NCI-H2227 (cell line): ENCODE results near the gene MEIS2.

Experiments used
- DNase-seq: peaks from one replicate; lab custom pipeline; 2025; ENCODE audit not compliant: unreplicated experiment; lab: John Stamatoyannopoulos, UW

The MEIS2 gene

DNA sequence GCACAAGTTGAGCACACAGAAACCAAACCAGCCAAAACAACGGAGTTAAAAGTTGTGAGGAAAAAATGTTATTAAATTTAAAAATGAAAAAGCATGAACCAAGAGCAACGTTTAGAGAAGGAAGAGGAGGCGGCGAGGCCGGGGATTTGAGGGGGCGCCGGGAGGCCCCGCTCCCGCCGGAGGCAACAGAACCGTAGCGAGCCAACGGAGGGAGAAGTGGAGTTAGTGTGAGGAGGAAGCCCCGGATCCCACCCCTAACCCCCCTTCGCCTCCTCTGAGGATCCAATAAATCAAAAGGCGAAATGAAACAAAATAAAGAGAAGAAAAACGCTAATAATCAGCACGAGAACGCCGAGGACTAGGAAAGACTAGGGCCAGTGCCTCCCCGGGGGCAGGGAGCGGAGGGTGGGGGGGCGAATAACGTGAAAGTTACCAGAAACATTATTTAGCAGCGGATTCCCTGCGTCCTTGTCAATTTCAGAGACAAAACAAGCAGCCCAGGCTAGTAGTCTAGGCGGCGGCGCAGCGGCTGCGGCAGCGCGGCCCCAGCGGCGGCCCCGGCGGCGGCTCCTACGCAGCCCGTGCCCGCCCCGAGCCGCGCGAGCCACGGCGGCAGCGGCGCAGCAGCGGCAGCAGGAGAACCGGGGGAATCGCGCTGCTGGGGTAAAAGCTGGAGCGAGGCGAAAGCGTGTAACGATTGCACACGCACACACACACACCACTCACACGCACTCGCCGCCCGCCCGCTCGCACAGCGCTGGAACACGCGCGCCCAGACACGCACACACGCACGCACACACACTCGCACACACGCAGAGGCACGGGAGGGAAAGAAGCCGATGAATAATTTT, 1.7 kb downstream of the MEIS2 start:
- peak; percentile 57 for DNase-seq

DNA sequence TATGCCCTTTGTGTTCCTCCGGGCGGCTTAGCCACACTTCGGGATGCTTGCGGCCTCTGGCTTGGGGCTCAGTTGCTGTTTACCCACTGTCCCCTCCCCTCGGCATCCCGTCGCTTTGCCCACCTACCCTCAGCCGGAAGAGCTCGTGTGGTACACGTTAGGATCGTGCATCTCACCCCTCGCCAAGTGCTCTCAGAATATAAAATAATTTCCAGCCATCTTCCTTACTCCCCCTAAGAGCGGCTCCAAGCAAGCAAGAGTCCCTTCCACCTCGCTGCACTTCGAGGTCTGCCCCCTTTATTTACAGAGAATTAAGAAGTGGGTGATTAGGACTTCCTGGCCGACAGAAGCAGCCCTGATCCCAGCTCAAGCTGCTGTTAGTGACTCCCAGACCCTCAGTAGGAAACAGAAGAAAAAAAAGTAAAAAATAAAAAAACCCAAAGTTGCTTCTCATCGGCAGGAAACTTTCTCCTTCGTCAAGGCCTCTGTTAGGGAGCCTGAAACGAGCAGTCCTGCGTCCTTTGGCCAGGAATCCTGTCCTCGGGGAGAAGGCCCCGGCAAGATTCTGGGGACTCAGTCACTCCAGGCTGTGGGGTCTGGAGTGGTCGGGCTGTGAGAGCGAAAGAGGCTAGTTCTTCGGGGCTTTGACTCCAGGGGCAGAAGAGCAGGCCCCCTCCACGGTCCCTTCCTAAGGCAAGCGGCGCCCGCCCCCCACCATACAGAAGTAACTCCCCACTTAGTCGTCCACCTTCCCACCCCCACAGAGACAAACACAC, 3.0 kb downstream of the MEIS2 start:
- no peak for DNase-seq

- no peak for DNase-seq
Observed at GRCh38 chr15:37096558-37097143, 3.7 kb downstream of the MEIS2 start.

GRCh38 chr15:37095770-37096557, 4.4 kb downstream of the MEIS2 start:
- no peak for DNase-seq

- DNase-seq: no peak
Observed at GRCh38 chr15:37094915-37095711, 5.2 kb downstream of the MEIS2 start.

DNA sequence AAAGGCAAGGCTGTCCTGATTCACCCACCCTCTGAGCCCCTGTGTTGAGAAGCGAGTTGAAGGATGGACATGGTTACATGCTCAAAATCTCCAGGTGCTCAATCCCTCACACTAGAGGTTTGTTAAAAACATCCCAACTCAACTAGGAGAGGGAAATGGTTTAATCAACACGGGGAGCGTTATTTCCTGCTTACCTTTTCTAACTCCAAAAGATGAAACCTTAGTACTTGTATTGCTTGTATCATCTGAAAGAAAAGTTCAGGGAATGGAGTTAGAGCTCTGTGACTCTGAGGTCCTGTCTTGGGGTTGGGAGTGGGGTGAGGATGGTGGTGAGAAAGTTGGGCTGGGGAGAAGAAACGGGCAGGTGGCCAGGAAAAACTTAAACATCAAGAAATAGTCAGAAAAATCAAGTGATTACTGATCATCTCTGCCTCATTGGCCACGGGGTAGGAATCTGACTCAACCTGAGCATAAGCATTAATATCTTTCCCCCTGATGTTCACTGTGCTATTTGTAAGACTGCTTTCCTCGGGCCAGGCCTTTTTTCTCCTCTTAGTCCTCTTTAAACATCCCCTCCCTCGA, 5.9 kb downstream of the MEIS2 start:
- DNase-seq: no peak

GRCh38 chr15:37093480-37094332, 6.6 kb downstream of the MEIS2 start:
- DNase-seq: no peak

GRCh38 chr15:37090543-37091175, 9.7 kb downstream of the MEIS2 start:
- DNase-seq: no peak

DNA sequence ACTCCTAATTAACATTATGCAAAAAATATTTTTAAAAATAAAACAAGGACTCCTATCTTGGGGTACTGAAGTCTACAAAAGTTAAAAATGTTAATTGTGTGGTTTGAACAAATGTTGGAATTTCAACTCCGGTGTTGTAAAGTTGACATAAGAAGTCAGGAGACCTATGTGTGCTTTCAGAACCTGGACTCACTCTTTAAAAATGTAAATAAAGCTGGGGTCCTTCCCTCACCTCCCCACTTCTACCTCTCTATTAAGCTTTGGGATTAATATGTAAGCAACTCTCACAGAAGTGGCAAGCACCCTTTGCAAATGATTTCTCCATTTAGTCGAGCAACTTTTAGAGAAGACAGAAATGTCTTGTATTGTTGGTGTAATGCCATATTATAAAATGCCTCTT, 11.9 kb downstream of the MEIS2 start:
- no peak for DNase-seq

GRCh38 chr15:37087131-37087588, 13.2 kb downstream of the MEIS2 start:
- DNase-seq: no peak

GRCh38 chr15:37086521-37086920, 13.8 kb downstream of the MEIS2 start:
- DNase-seq: no peak

- DNase-seq: no peak
Observed at GRCh38 chr15:37086120-37086519, 14.2 kb downstream of the MEIS2 start.

DNA sequence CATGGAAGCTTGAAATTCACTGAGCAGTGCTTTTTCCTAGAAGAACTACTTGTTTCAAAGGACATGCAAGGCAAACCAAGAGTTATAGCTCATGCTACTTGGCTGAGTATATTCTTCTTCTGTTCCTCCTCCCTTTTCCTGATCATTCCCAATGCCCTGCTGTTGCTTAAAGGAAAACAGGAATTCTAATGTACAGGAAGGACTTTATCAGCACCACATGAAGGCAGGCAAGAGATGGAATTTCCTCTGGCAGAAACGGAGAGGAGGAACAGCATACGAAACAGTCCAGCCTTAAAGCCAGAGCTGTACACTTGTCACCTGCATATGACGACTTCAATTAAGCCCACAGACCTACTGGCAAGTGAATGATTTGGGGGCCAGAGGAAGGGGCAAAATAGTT, 15.7 kb downstream of the MEIS2 start:
- no peak for DNase-seq

DNA sequence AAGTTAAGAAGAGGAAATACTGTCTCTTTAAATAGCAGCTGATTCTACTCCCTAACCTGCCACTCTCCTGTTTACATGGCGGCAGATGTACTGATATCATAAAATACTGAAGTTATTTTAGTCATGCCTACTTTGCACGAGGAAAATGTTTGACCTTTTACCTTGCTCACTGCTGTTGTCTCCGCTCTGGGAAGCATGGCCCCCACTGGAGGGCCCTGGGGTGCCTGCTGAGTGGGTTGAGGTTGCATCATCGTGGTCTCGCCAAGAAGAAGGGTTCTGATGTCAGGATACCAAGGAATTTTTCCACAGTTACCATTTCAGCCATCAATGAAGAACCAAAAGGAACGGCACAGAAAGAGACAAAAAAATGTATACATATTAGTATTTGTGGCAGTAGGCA, 16.7 kb downstream of the MEIS2 start:
- no peak for DNase-seq

DNA sequence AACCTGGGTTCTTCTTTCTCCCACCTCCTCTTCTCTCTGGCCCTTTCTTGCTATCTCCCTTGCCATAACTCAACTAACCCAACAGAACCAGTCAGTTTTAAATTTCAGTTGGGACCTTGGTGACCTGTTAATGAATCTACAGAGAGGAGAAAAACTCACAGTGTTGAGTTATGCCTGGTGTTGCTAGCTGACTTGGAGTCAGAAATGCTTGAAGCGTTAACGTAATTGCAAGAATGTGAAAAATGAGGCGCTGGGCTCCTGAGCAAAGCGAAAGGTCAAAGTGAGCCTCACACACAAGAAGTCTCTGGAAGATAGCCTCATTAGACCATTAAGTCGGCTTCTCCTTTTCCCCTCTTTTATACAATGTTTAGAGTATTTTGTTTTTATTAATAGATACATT, 18.4 kb downstream of the MEIS2 start:
- DNase-seq: no peak

DNA sequence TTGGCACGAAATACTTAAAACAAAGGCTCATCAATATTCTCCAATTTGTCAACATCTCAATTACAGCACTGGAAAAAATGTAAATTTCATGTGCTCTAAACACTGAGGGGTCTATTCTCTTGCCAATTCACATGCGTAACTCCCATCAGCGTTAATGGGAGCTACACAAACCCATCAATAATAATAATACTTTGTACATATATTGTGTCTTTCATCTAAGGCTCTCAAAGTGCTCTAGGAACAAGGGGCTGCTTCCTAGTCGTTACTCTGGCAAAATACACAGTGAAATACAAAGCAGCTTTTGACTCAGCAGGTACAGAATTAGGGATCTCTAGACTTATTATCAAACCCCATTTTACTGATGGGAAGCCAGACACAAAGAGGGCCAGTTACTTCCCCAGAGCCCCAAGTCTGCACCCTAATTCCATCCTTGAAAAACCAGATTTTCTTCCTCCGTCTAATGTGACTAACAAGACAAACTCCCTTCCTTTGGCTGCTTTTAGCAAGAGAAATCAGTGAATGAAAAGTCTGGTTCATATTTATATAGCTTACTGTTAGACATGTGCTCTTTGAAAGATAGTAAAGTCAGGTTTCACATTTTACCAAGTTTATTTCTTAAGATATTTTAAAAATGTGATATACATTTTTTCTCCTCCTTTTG, 20.0 kb downstream of the MEIS2 start:
- DNase-seq: no peak

DNA sequence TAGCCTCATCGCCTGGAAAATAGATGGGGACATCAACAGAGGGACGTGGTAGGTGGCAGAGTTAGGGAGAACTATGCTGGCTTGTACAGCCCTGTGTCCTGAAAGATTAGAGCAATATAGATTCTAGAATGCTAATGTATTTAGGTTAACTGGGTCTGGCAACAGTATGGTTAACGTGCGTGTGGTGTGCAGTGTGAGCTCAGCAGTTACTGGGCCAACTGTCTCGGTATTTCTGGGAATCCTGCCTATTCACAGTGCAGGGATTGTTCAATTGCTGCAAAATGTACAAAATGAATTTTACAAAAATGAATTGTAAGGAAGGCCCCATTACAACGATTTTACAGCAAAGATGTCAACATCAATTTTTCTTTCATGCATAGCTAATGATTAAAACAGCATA, 20.6 kb downstream of the MEIS2 start:
- DNase-seq: no peak

GRCh38 chr15:37078566-37078965, 21.8 kb downstream of the MEIS2 start:
- no peak for DNase-seq
